Sigmoid colon (tissue), 7 donors: ENCODE results near the gene PPP1R14B. TPM values are rescaled to one million over a fixed set of nuclear protein-coding genes. Genes with fewer than 3 reads are reported as not detected.

Experiments used
- DNase-seq: peaks from one replicate; pipeline ENCODE4 v3.0.0-alpha.2; 2019
- H3K27ac ChIP-seq, 4 donors: fragments of 200-600 bp; sonication (generic); one replicate each; pipeline ENCODE4 v1.5.1; 2016 to 2019; ENCODE audit warnings: mild to moderate bottlenecking in 1 of 4
- H3K27me3 ChIP-seq, 3 donors: fragments of 200-600 bp; sonication (generic); one replicate each; pipeline ENCODE4 v1.5.1; 2019; ENCODE audit warnings: mild to moderate bottlenecking in 1 of 3
- H3K36me3 ChIP-seq, 4 donors: fragments of 200-600 bp; sonication (generic); one replicate each; pipeline ENCODE4 v1.5.1; 2016 to 2019
- H3K4me1 ChIP-seq, 4 donors: fragments of 200-600 bp; sonication (generic); one replicate each; pipeline ENCODE4 v1.5.1; 2017 to 2019
- H3K4me3 ChIP-seq, 4 donors: fragments of 200-600 bp; sonication (generic); one replicate each; pipeline ENCODE4 v1.5.1; 2017 to 2019; ENCODE audit warnings: mild to moderate bottlenecking in 2 of 4, moderate library complexity in 1 of 4
- H3K9me3 ChIP-seq, 4 donors: fragments of 200-600 bp in 3 of 4; sonication (generic) in 3 of 4; one replicate each; pipeline versions ENCODE4 v1.5.1 to v1.6.1; 2013 to 2019
- CTCF ChIP-seq, 4 experiments: fragments of 450-650 bp in 3 of 4; fragments of 200-600 bp in 1 of 4; IDR thresholded peaks; one replicate each; pipeline ENCODE4 v1.5.1; 2016 to 2019; ENCODE audit warnings: antibody characterized with exemption in 4 of 4, mild to moderate bottlenecking in 3 of 4, moderate library complexity in 2 of 4
- EP300 ChIP-seq, 4 donors: sonication (generic); formaldehyde crosslinking; IDR thresholded peaks; one replicate each; pipeline ENCODE4 v1.6.1; 2017; ENCODE audit warnings: antibody characterized with exemption in 4 of 4
- POLR2A ChIP-seq, 2 donors: fragments of 450-650 bp; IDR thresholded peaks; one replicate each; pipeline ENCODE4 v1.6.1; 2016; ENCODE audit warnings: antibody characterized with exemption in 2 of 2, mild to moderate bottlenecking in 2 of 2, moderate library complexity in 2 of 2
- POLR2AphosphoS5 ChIP-seq, 4 donors: sonication (generic); formaldehyde crosslinking; IDR thresholded peaks; one replicate each; pipeline ENCODE4 v1.6.1; 2017; ENCODE audit warnings: antibody characterized with exemption in 4 of 4
- WGBS, 2 donors: extraction: QIAGEN DNeasy Blood & Tissue Kit; methylation state at CpG; one replicate each; pipeline ENCODE4 v1.1.7; 2013; 5-methylcytosine and 5-hydroxymethylcytosine counted together
- intact Hi-C: fragments of 100-400 bp; cut with DNase I; formaldehyde crosslinking; loops from one replicate; pipeline ENCODE4 v1.15.1; 2023
- polyA plus RNA-seq, 3 donors: library from polyadenylated mRNA; stranded (reverse); fragments of 200-250 nt; gene quantifications; one replicate each; pipeline ENCODE4 v1.2.3, GENCODE V29; 2013
- total RNA-seq, 4 donors: library from RNA; depleted of rRNA; stranded (reverse); fragments of >200 nt; gene quantifications; one replicate each; pipeline ENCODE4 v1.1.0, GENCODE V29; 2016
- donor health status: healthy with polysubstance abuse.
- donor health status: Bipolar disorder and iron deficiency.
- donor health status: healthy.

PPP1R14B gene
- total and polyA plus RNA-seq, 7 donors: 31.8 to 159 (median 66.6) TPM

- Histone ChIP-seq H3K4me1 (no peaks in the 10 kb centered on the region), H3K36me3 (peaks cover 0 to 14% (median 0%) of the 10 kb centered on the region in 4 donors), H3K27ac (no peak overlapping the region), H3K4me3 (no peak overlapping the region), H3K27me3 (no peaks in the 10 kb centered on the region), H3K9me3 (no peaks in the 10 kb centered on the region)
- 65 to 83% methylated on average over 11 of the region's 11 CpGs for WGBS, 2 donors
- intact Hi-C loops: no loop called here
- TF ChIP-seq POLR2A (IDR thresholded peaks at IDR 0.05) (no peak), EP300 (IDR thresholded peaks at IDR 0.05) (no peak), CTCF (IDR thresholded peaks at IDR 0.05) (no peak), POLR2AphosphoS5 (IDR thresholded peaks at IDR 0.05) (no peak)
- no peak for DNase-seq
These were observed 28.0 kb downstream of the PPP1R14B start for GRCh38 chr11:64218628-64219353.

- WGBS, 2 donors: 86% methylated on average over 6 of the region's 6 CpGs
- no peak for DNase-seq
- intact Hi-C loops: no loop called here
- Histone ChIP-seq H3K36me3 (peaks cover 0 to 13% (median 0%) of the 10 kb centered on the region in 4 donors), H3K4me1 (no peaks in the 10 kb centered on the region), H3K27ac (no peak overlapping the region), H3K4me3 (no peak overlapping the region), H3K9me3 (no peaks in the 10 kb centered on the region), H3K27me3 (no peaks in the 10 kb centered on the region)
- TF ChIP-seq POLR2AphosphoS5 (IDR thresholded peaks at IDR 0.05) (no peak), POLR2A (IDR thresholded peaks at IDR 0.05) (no peak), EP300 (IDR thresholded peaks at IDR 0.05) (no peak), CTCF (IDR thresholded peaks at IDR 0.05) (no peak)
These were observed 29.9 kb downstream of the PPP1R14B start for GRCh38 chr11:64216879-64217278.

- no peak overlapping the region for H3K27ac ChIP-seq
- no peaks in the 10 kb centered on the region for H3K9me3 ChIP-seq
- WGBS, 2 donors: 79 to 88% methylated on average over 30 of the region's 30 CpGs
- peaks cover 0 to 18% (median 6%) of the 10 kb centered on the region in 4 donors for H3K4me1 ChIP-seq
- no peaks in the 10 kb centered on the region for H3K36me3 ChIP-seq
- H3K4me3 ChIP-seq: no peak overlapping the region
- TF ChIP-seq EP300 (IDR thresholded peaks at IDR 0.05) (no peak), POLR2AphosphoS5 (IDR thresholded peaks at IDR 0.05) (no peak), CTCF (IDR thresholded peaks at IDR 0.05) (no peak), POLR2A (IDR thresholded peaks at IDR 0.05) (no peak)
- no peak for DNase-seq
- no peaks in the 10 kb centered on the region for H3K27me3 ChIP-seq
- intact Hi-C loops: no loop called here
These were observed 35.4 kb downstream of the PPP1R14B start for GRCh38 chr11:64211181-64211872.

- no peak for DNase-seq
- intact Hi-C loops: no loop called here
- TF ChIP-seq EP300 (IDR thresholded peaks at IDR 0.05) (no peak), POLR2A (IDR thresholded peaks at IDR 0.05) (no peak), POLR2AphosphoS5 (IDR thresholded peaks at IDR 0.05) (no peak), CTCF (IDR thresholded peaks at IDR 0.05) (no peak)
- Histone ChIP-seq H3K9me3 (no peaks in the 10 kb centered on the region), H3K27me3 (no peaks in the 10 kb centered on the region), H3K4me3 (no peak overlapping the region), H3K4me1 (peaks cover 0 to 18% (median 6%) of the 10 kb centered on the region in 4 donors), H3K27ac (no peak overlapping the region), H3K36me3 (peaks cover 0 to 5% (median 0%) of the 10 kb centered on the region in 4 donors)
- 95% methylated on average over 24 of the region's 24 CpGs for WGBS, 2 donors
These were observed 36.3 kb downstream of the PPP1R14B start for GRCh38 chr11:64210301-64211020.
